CD4-positive, alpha-beta T cell treated with Interleukin-15 for 1 hour (primary cell): ENCODE results near the gene MACROD2.

Experiments
- DNase-seq: peaks from one replicate; pipeline ENCODE4 v3.0.0-alpha.2; 2020

Gene MACROD2

DNA sequence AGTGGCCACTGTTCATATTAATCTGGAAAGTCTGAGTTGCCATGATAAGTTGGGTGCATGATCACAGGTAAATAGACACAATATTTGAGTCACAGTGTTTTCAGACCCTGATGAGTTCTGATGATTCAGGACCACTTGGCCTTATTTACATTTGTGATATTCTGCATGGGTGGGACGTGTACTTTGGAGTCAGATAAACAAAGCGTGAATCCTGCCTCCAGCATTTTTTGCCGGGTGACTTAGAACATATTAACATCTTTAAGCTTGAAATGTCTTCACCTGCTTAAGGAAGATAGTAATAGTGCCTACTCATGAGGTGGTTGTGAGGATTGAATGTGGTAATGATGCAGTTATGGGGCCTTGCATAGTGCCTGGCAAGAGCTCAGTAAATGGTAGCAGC, 1582.8 kb downstream of the MACROD2 start:
- DNase-seq: no peak

DNA sequence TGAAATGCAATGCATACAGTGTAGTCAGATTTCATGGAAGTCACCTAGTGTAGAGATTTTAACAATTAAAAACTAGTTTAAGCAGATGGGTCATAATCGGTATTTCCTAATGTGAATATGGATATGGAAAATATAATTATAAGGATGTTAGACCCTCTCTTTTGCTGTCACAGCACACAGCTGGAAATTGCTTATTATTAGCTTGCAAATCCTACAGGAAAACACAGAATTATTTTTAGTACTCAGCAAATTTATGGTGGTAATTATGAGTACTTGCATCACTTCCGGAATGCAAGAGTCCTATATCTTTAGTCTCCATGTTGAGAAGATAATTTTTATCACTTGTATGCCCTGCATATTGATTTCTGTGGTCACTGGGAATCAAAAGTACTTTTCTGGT, 1584.4 kb downstream of the MACROD2 start:
- DNase-seq: no peak

DNA sequence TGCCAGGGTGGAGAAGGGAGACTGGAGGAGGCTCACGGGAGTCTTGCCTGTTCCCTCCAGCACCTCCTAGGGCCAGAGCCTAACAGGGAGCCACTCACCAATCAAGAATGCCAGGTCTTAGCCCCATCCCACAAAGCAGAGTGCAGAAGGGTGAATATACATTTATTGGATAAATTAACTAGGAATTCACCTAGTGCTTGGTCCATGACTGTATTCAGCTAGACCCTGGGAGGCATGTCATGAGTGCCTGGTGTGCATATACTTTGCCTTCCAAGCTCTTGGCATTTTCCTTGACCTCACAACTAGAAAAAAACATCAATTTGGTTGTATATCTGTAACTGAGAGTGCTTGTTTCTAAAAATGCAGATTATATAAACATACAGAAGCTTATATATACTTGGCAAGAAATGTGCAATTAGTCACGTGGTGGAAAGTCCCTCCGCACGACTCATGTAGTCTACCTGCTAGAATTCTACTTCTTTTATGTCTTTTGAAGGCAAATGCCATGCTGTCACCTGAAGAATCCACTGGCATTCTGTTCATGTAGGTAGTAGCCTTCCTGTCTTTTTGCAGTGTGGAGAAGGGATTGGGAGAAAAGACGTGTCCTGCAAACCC, 1586.9 kb downstream of the MACROD2 start:
- no peak for DNase-seq

DNA sequence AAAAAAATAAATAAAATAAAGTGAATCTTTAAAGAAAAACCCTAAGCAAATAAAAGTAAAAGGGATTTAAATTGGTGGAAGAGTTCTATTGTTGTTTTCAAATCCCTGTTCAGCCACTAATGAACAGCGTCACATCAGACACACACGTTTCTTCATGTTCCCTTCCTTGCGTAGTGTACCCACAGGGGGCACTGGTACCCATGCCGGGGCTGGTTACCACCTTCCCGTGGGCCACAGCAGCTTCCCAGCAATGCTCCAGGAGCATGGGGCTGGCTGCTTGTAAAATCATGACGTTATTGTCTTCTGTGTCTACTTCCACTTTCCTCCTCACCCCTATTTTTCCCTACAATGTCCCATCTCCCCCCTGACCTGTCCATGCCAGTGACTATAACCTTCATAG, 1589.2 kb downstream of the MACROD2 start:
- no peak for DNase-seq

DNA sequence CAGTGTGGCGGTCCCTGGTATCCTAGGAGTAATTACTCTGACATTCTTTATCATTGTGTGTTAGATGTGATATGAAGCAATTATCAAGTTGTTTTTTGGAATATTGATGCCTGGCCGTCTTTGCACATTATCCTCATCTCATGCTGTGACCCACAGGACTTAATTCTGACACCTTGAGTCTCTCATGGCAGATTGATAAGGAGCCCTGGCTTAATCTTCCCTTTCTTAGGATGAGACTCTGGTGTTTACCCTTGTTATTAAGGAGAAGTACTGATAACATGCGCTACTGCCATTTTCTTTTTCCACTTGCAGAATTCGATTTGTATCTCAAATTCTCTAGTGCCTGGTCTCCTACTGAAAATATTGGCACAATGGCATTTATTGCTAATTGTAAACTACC, 1597.8 kb downstream of the MACROD2 start:
- no peak for DNase-seq

DNA sequence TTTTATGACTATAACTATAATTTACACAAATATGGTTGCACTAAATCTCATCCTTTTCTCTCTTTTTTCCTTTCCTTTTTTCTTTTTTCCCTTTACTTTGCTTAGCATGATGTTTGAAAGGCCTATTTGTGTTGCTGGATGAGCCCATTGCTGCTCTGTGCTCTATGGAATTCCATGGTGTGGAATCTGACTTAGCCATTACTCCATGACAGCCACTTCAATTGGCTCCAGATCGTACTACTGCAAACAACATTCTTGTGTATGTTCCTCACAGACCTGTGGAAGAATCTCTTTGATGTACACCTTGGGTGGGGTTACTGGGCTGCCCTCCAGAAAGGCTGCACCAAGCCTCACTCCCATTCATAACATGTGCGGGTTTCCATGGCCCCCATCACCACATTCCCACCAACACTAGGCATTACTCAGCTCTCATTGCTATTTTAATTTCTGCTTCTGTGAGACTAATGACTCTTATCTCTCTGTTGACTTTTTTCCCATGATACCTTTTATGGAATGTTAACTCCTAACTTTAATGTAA, 1598.9 kb downstream of the MACROD2 start:
- no peak for DNase-seq

DNA sequence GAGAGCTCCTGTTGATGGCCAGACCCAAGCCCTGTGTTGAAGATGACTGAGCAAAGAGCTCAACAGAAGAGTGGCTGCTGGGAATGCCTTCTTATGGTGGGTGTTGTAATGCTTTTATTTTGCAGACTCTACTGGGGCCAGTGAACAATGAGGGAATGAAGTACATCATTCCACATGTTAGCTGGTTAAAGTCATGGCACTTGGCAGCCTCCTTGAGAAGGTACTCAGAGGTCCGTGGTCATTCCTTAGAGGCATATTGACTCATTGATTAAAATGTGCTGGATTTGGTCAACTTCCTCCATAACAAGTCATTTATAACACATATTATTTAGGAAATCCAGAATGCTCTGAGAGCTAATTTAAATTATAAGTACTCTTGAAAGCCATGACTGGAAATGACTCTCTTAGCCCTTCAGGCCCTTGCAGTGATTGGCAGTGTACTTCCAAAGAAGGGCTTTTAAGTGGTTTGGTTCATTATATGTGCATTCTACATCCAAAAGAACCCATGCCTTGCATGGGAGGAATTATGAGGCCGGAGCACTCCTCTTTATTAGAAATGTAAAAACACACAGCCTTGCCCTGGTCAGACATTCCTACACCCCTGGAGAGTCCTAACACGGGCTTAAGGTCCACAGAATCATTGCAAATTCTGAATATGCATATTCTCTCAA, 1601.0 kb downstream of the MACROD2 start:
- DNase-seq: no peak

DNA sequence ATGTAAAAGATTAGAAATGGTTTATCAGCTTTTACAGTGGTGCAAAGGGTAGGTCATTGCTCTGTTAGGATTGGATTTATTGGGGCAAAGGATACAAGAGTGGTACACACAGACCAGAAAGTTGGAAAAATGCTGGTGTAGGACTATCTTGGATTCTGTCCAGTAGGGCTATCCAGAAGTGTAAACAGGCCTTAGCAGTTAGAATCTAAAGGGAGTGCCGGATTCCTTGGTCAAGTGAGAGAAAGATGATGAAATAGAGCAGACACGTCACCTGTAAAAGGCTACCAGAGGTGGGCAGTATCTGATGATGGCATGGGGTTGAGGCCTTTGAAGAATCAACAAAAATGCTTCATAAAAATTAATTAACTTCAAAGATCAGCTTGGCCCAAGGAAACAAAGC, 1602.0 kb downstream of the MACROD2 start:
- DNase-seq: no peak

DNA sequence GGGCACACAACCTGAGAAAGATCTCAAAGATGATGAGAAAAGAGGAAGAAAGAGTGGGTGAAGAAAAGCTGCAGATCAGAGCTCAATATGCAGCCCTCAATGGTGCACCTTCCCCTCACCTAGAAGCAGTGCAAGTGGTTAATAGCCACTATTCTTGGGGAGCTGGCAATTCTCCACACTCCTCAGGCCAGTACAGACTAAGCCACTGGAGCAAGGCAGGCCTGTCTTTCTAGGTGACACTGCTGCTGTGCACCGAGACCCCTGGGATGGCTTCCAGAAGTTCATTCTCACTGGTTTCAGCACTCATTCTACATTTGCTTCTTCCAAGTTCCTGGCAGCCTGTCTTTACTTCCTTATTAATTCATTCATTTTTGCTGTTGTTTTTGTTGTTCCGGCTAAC, 1604.6 kb downstream of the MACROD2 start:
- DNase-seq: no peak

DNA sequence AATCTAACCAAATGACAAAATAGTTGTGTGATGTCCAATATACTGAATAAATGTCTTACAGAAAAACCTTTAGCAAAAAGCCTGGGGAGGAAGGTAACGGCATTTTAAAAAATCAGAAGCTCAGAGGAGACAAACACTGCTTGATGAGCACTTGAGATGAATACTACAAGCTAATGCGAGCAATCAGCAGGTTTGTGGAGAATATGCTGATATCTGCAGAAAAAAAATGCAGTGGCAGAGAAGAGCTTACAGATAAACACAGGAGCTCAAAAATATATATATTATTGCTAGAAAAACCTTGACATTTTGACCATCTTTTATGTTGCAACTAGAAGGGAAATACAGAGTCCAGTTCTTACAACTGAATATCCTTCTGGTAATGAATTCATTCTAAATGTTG, 1605.2 kb downstream of the MACROD2 start:
- DNase-seq: no peak

DNA sequence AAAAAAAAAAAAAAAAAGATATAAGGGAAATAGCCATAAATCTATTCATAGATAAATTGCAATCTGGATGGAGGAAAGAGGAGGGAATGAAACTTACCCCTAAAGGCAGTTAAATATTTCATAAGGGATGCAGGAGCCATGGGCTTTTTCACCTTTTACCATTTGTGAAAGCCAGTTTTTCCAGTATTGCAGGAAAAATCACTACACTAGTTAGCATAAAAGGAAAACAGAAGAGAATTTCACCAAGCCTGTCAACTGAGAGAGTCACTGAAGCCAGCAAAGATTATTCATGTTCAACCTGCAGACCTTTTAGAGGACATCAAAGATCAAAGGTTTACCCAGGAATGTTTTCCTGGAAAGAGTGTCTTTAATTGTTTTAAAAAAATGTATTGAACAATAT, 1608.2 kb downstream of the MACROD2 start:
- DNase-seq: no peak

DNA sequence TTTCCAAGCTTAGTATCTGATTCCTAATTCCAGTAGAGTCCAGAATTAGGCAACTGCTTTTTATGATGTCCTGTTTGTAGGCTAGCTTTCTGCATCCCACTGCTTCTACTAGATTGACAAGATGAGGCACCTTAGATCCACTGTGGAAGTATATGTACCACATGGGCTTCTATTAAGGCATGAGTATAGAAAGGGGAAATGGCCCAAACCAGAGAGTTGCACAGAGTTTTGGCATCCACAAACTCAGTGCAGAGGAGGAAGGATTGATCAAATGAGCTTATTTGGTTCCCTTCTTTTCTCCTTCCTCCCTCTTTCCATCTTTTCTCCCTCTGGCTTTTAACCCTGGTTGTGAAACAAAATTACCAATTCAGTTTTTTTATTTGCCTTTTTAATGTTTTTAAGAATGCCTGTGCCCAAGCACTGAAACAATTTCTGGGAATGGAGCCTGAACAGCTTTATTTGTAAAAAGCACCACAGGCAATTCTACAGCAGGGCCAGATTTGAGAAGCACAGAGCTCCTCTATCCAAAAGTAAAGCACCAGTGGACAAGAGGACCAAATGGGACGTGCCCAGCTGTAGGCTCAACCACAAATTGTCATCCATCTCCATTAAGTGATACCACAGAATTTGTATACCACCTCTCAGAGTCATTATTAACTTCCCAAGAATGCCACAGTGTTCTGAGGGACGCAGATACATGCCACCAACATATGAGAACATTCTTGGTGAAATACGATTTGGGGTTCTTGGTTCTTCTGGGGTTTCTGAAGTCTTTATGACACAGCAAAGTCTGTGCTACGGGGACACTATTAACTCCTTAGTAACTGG, 1608.9 kb downstream of the MACROD2 start:
- no peak for DNase-seq

DNA sequence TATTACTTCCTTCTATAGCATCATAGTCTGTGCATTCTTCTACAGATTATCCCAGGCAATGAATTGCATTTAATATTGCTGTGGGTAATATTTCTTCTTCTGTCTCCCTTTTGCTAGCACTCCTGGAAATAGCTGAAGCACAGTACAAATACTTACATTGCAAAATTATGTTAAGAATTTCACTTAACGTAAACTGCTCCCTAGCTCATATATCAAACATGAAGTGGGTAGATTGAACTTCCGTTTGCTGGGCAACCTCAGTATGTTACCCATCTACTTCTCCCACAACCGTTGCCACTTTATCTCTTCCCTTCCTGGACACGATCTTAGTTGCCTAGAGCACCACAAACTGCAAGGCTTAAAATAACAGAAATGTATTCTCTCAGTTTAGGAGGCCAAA, 1614.6 kb downstream of the MACROD2 start:
- DNase-seq: no peak

DNA sequence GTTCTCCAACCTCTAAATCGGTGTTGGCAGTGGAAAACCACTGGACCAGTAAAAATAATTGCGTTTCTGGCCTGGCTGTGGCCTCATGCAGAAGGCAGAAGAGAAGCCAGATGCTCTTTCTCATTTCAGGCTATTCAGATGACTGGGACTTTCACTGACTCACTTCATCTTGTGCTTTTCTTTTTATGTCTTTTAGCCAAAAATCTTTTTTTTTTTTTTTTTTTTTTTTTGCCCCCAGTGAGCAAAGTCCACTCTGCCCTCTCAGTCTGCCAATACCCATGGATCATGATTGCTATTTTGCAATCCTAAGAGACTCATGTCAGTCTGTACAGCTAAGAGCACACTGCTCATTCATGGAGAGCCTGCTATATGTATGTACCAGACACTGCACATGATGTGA, 1615.5 kb downstream of the MACROD2 start:
- DNase-seq: no peak

DNA sequence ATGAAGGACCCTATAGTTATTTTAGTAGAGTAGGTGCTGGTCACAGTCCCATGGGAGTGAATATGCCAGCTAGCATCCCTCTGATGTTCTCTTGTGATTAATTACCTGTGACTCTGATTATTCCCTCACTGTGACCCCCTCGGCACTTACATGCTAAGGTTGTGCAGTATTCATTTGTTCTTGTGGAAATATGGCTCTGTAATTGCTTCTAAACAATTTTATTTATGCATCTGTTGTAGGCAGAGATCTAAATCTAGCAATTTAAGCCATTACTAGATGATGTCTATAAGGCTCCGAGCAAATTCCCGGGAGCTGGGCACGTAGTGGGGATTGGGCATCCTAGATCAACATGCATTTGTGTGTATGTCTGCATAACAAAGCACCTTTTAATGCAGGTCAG, 1616.2 kb downstream of the MACROD2 start:
- DNase-seq: no peak

DNA sequence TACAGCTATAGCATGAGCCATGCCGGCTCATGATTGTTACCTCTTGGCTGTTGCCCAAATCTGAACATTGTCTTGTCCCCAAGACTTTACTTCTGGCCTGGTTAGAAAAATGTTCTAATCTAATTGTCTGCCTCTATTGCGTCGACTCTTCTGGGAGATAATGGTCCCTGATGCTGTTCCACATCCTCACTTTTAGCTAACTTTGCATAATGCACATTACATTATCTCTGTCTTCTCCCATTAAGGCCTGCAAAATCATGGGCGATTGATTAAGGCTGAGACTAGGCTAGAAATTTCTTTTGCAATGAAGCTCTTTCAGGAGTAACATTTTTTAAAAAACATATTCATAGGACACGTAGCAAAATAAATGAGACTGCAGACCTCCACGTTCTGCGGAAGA, 1616.9 kb downstream of the MACROD2 start:
- DNase-seq: no peak

DNA sequence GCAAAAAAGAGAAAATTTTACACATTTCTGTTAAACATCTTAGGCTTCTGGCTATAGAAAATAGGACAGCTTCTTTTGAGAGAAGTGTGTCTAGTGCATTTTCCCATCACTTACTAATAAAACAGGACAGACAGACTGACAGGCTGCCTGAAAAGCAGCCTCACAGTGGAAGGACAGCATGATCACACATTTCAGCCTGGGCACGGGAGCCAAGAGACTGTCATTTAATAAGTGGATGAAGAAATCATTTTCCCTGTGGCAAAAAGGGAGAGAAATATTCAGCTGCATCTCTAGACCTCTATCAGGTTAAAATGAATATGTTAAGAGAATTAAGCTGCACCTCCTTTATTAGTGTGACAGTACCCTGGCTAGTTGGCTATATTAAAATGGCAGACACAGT, 1617.5 kb downstream of the MACROD2 start:
- no peak for DNase-seq

DNA sequence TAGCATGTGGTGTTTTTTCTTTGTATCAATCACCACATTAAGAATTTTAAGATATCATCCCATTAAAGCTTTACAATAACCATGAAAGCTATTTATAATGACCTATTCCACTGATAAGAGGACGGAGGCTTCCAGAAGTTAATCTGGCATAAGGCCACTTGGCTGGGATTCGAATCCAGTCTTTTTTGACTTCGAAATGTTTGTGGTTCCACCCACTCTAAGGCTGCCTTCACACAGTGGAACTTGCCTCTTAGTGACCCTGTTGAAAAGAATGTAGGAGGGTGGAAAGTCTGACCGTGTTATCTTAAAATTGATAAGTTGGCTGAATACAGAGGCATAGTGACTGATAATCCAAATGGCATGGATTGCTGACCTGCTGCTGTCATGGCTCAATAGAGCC, 1618.2 kb downstream of the MACROD2 start:
- DNase-seq: no peak

DNA sequence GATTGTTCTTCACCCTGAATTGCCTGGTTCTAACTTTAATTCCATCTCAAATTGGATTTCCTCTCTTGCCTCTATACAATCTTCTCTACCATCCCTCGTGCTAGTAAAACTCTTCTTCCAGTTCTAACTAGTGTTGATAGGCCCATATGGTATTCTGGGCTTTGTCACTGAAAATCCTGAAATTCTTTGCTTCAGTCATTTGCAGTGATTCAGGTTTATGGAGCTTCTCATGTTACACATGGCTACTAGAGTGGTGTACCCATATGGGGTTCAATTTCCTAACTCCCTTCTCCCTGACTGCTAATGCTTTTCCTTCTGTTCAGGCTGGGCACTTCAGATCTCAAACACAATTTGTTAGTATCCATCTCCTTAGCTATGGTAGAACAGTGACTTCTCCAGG, 1621.3 kb downstream of the MACROD2 start:
- DNase-seq: no peak

DNA sequence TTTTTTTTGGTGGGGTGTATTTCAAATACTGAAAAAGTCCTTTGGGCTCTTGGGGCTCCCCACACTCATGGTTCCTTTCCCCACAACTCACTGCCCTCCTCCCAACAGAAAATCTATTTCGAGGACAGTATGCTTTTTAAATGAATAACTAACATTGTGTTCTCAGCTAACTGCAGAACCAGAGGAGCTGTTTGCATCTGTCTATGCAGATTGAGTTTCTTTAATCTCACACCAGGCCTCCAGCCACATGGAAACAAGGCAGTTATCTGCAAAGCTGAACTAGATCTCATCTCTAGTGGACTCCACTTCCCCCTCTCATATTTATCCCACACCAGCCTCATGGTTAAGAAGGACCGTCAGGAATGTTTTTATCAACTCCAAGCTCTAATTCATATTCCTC, 1622.8 kb downstream of the MACROD2 start:
- no peak for DNase-seq

DNA sequence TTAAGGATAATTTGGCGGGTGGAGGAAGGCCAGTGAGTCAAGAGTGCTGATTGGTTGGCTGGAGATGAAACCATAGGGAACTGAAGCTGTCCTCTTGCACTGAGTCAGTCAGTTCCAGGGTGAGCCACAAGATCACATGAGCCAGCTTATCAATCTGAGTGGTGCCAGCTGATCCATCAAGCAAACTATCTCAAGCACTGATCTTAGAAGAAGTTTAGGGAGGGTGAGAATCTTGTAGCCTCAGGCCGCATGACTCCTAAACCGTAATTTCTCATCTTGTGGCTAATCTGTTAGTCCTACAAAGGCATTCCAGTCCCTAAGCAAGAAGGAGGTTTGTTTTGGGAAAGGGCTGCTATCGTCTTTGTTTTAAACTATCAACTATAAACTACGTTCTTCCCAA, 1623.6 kb downstream of the MACROD2 start:
- DNase-seq: no peak

DNA sequence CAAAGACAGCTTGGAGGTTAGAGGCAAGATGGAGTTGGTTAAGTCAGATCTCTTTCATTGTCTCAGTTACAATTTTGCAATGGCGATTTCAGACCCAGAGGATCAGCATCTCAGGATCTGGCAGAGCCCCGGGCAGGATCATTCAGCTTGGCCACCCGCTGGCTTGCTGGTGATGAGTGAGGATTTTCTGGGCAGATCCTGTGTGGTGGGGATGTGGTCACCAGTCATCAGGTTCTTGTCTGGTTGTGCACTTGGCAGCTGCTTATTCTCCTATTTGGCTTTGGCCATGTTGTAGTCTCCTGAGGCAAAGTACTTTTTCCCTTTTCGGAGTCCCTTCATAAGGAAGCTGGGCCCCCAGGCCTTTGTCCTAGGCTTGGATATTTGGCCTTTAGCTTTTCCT, 1624.0 kb downstream of the MACROD2 start:
- DNase-seq: no peak

DNA sequence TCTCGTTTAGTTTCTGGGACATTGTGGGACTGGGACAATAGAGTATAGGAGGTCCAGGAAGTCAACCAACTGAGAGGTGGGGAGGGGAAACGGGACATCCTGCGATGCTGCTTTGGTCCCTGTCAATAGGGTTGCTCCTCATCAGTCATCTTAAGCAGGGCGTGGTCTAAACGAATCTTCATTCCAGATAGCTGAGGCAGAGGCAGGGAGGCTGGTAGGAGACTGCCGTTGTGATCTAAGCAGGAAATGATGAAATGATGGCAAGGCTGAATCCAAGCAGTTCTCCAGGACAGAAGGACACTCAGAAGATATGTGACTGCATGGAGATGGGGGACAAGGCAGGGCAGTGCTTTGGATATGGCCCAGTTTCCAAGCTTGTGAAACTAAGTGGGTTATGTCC, 1624.5 kb downstream of the MACROD2 start:
- DNase-seq: no peak

DNA sequence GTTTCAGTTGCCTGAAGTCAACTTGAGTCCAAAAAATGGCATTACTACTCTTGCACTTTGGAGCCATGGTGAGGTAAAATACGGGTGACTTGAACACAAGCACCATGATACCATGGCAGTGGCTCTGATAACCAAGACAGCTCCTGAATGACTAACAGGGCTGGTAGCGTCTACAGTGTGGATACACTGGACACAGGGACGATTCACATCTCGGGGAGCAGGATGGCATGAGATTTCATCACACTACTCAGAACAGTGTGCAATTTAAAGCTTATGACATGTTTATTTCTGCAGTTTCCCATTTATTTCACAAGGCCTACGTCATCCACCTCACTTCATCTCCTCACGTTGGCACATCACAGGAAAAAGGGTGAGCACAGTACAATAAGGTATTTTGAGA, 1627.1 kb downstream of the MACROD2 start:
- no peak for DNase-seq
